Epithelial cell of proximal tubule (primary cell): ENCODE measurements around the gene ROR2. TPM values are rescaled to one million over a fixed set of nuclear protein-coding genes. Genes with fewer than 3 reads are reported as not detected.

Source experiments
- DNase-seq: peaks from one replicate; pipeline ENCODE4 v3.0.0-alpha.2; 2011; ENCODE audit warnings: low read depth
- H3K4me3 ChIP-seq: 2 replicates; pipeline ENCODE4 v1.5.1; 2011; ENCODE audit warnings: low read depth, mild to moderate bottlenecking, low read length
- CTCF ChIP-seq: conservative IDR thresholded peaks from 2 replicates; pipeline ENCODE4 v1.5.1; 2012; ENCODE audit warnings: low read depth, mild to moderate bottlenecking, low read length
- total RNA-seq: library from RNA; depleted of rRNA; stranded (reverse); fragments of >200 nt; gene quantifications from 2 replicates; pipeline ENCODE4 v1.2.3, GENCODE V29; 2015

The ROR2 gene
- total RNA-seq, 1 donor from 2014 or later = 3.1 TPM

GRCh38 chr9:91844190-91844589 lies 105.8 kb downstream of the ROR2 start:
- no peak overlapping the region for H3K4me3 ChIP-seq
- TF ChIP-seq CTCF = no peak
- no peak for DNase-seq

GRCh38 chr9:91843623-91844148 lies 106.3 kb downstream of the ROR2 start:
- TF ChIP-seq CTCF = no peak
- no peak overlapping the region for H3K4me3 ChIP-seq
- no peak for DNase-seq

- H3K4me3 ChIP-seq = no peak overlapping the region
- no peak for DNase-seq
- TF ChIP-seq CTCF = no peak
These were observed 106.9 kb downstream of the ROR2 start for GRCh38 chr9:91843093-91843492.

GRCh38 chr9:91842358-91843049 lies 107.5 kb downstream of the ROR2 start:
- DNase-seq = no peak
- no peak overlapping the region for H3K4me3 ChIP-seq
- no peak for TF ChIP-seq CTCF

- no peak for TF ChIP-seq CTCF
- no peak for DNase-seq
- H3K4me3 ChIP-seq = no peak overlapping the region
These were observed 108.4 kb downstream of the ROR2 start for GRCh38 chr9:91841591-91841990.

GRCh38 chr9:91840882-91841281 lies 109.1 kb downstream of the ROR2 start:
- TF ChIP-seq CTCF = no peak
- DNase-seq = no peak

GRCh38 chr9:91840469-91840868 lies 109.6 kb downstream of the ROR2 start:
- no peak for TF ChIP-seq CTCF
- no peak for DNase-seq
- H3K4me3 ChIP-seq = no peak overlapping the region

More at GRCh38 chr9:91840882-91841281, 109.1 kb downstream of the ROR2 start:
- H3K4me3 ChIP-seq = no peak overlapping the region
